ENCODE measurements around the gene RPP30.

DNA sequence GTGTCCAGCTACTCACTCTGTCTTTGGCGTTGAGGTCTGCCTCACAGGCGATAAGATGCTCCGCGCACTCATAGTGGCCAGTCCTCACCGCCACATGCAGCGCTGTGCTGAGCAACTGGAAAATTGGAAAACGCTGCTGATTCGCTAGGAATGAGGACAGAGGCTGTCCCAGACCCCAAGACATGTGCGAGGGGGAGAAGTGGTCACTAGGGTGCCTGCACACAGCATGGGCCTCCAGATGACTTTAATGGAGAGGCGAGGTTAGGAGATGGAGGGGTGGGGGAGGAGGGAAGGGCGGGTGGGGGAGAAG lies 43.9 kb downstream of the RPP30 start:
- TF ChIP-seq POLR2A (IDR thresholded peaks at IDR 0.05; ENCODE audit: low read depth, low read length), result no peak
- no peak for TF ChIP-seq PAX5 (IDR thresholded peaks at IDR 0.05; ENCODE audit: insufficient read depth, low read length, severe bottlenecking)
- no peak for TF ChIP-seq SPI1 (IDR thresholded peaks at IDR 0.05; ENCODE audit: low read depth, low read length)
- no peak for TF ChIP-seq POLR2AphosphoS5 (IDR thresholded peaks at IDR 0.05; ENCODE audit: low read depth, low read length)
- TF ChIP-seq TAF1 (IDR thresholded peaks at IDR 0.05; ENCODE audit: low read depth, low read length), result no peak
- TF ChIP-seq POU2F2 (IDR thresholded peaks at IDR 0.05; ENCODE audit: low read depth, low read length), result no peak
